GM20431 (cell line): Measurements from ENCODE around the gene TCP11.

Experiments
- in situ Hi-C: fragments of 300-500 bp; cut with MseI, MboI; formaldehyde crosslinking; loops from one replicate; pipeline ENCODE4 v1.15.0; 2020; ENCODE audit warnings: low sequenced_read_pairs; ENCODE audit not compliant: unreplicated experiment

Gene TCP11

GRCh38 chr6:35096129-35096862, 44.8 kb downstream of the TCP11 start:
- in situ Hi-C loops: no loop called here

- in situ Hi-C loops: no loop called here
These were observed 47.0 kb downstream of the TCP11 start for GRCh38 chr6:35094183-35094582.

- in situ Hi-C loops: no loop called here
These were observed 47.4 kb downstream of the TCP11 start for GRCh38 chr6:35093783-35094182.

- in situ Hi-C loops: no loop called here
These were observed 48.1 kb downstream of the TCP11 start for GRCh38 chr6:35093118-35093445.

GRCh38 chr6:35092362-35093117, 48.6 kb downstream of the TCP11 start:
- in situ Hi-C loops: no loop called here

GRCh38 chr6:35091346-35092083, 49.6 kb downstream of the TCP11 start:
- in situ Hi-C loops: no loop called here

GRCh38 chr6:35090734-35091133, 50.4 kb downstream of the TCP11 start:
- in situ Hi-C loops: no loop called here

- in situ Hi-C loops: no loop called here
These were observed 51.1 kb downstream of the TCP11 start for GRCh38 chr6:35089935-35090505.

GRCh38 chr6:35089216-35089934, 51.8 kb downstream of the TCP11 start:
- in situ Hi-C loops: no loop called here

- in situ Hi-C loops: no loop called here
These were observed 52.6 kb downstream of the TCP11 start for GRCh38 chr6:35088281-35089215.

GRCh38 chr6:35087361-35088280, 53.5 kb downstream of the TCP11 start:
- in situ Hi-C loops: no loop called here

- in situ Hi-C loops: no loop called here
These were observed 54.3 kb downstream of the TCP11 start for GRCh38 chr6:35086636-35087360.

GRCh38 chr6:35086282-35086632, 54.9 kb downstream of the TCP11 start:
- in situ Hi-C loops: no loop called here

GRCh38 chr6:35085359-35086281, 55.5 kb downstream of the TCP11 start:
- in situ Hi-C loops: no loop called here

- in situ Hi-C loops: no loop called here
These were observed 56.5 kb downstream of the TCP11 start for GRCh38 chr6:35084511-35085203.

- in situ Hi-C loops: no loop called here
These were observed 57.1 kb downstream of the TCP11 start for GRCh38 chr6:35084041-35084491.
